Ovary (tissue), 3 donors: ENCODE results near the gene NDFIP1.

Source experiments
- EP300 ChIP-seq: sonication (generic); formaldehyde crosslinking; IDR thresholded peaks from one replicate; pipeline ENCODE4 v1.6.1; 2017; ENCODE audit warnings: antibody characterized with exemption
- POLR2A ChIP-seq: fragments of 450-650 bp; IDR thresholded peaks from one replicate; pipeline ENCODE4 v1.6.1; 2017; ENCODE audit warnings: antibody characterized with exemption, mild to moderate bottlenecking, moderate library complexity
- TF ChIP-seq, protein P1 (sequence below), 3 donors: fragments of 450-650 bp in 2 of 3; fragments of 200-600 bp in 1 of 3; IDR thresholded peaks; one replicate each; pipeline versions ENCODE4 v1.5.1 to v1.8.0; 2016 to 2022; ENCODE audit warnings: antibody characterized with exemption in 3 of 3, mild to moderate bottlenecking in 1 of 3
- donor health status: DM: no; HTN: no; CAD: no.

DNA sequence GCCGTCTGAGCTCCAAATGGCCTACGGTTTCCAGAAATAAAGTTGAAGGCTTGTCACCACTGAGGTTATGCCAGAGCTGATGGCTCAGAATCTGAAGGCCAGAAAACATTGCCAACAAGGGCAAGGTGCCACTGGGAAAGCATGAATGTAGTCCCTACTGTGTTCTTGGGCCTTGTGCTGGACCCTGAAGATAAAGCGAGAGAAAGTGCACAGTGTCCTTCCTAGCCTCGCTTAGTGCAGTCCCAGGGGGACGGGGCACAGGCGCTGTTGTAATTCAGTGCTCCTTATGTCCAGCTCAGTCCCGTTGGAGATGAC, 84.5 kb downstream of the NDFIP1 start:
- TF ChIP-seq, protein P1, sequence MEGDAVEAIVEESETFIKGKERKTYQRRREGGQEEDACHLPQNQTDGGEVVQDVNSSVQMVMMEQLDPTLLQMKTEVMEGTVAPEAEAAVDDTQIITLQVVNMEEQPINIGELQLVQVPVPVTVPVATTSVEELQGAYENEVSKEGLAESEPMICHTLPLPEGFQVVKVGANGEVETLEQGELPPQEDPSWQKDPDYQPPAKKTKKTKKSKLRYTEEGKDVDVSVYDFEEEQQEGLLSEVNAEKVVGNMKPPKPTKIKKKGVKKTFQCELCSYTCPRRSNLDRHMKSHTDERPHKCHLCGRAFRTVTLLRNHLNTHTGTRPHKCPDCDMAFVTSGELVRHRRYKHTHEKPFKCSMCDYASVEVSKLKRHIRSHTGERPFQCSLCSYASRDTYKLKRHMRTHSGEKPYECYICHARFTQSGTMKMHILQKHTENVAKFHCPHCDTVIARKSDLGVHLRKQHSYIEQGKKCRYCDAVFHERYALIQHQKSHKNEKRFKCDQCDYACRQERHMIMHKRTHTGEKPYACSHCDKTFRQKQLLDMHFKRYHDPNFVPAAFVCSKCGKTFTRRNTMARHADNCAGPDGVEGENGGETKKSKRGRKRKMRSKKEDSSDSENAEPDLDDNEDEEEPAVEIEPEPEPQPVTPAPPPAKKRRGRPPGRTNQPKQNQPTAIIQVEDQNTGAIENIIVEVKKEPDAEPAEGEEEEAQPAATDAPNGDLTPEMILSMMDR (IDR thresholded peaks at IDR 0.05): no peak
- TF ChIP-seq POLR2A: no peak
- TF ChIP-seq EP300: no peak
